Psoas muscle (tissue), 8 donors: Measurements from ENCODE around the gene PDZRN4. TPM values are rescaled to one million over a fixed set of nuclear protein-coding genes. Genes with fewer than 3 reads are reported as not detected.
"Not testable (repeated sequence)": the region's sequence is repeated elsewhere in the genome, so short reads cannot be mapped to it uniquely, and the experiment has no call there.

Experiments
- ATAC-seq, 4 donors: fragments of 200-7000 bp; cut with Tn5 transposase; one replicate each; pipeline ENCODE4 v1.9.1; 2020; ENCODE audit warnings: moderate library complexity in 3 of 4, mild to moderate bottlenecking in 2 of 4
- DNase-seq, 2 donors: peaks; one replicate each; pipeline ENCODE4 v3.0.0-alpha.2; 2020
- H3K27ac ChIP-seq: fragments of 200-600 bp; one replicate; pipeline ENCODE4 v1.8.0; 2022
- H3K27me3 ChIP-seq, 3 donors: fragments of 200-600 bp in 1 of 3; one replicate each; pipeline versions ENCODE4 v1.6.1 to v1.8.0; 2013 to 2022; ENCODE audit warnings: low read length in 2 of 3, mild to moderate bottlenecking in 2 of 3, moderate library complexity in 1 of 3; ENCODE audit not compliant: insufficient read depth in 3 of 3
- H3K36me3 ChIP-seq, 2 donors: fragments of 200-600 bp in 1 of 2; one replicate each; pipeline versions ENCODE4 v1.6.1 to v1.8.0; 2013 to 2022; ENCODE audit warnings: low read depth in 1 of 2, mild to moderate bottlenecking in 1 of 2, moderate library complexity in 1 of 2; ENCODE audit not compliant: insufficient read depth in 1 of 2
- H3K4me1 ChIP-seq: fragments of 200-600 bp; one replicate; pipeline ENCODE4 v1.8.0; 2022
- H3K4me3 ChIP-seq: fragments of 200-600 bp; one replicate; pipeline ENCODE4 v1.8.0; 2022; ENCODE audit warnings: mild to moderate bottlenecking
- H3K9me3 ChIP-seq: fragments of 200-600 bp; one replicate; pipeline ENCODE4 v1.8.0; 2022
- WGBS, 3 donors: extraction: QIAGEN DNeasy Blood & Tissue Kit; methylation state at CpG; one replicate each; pipeline versions ENCODE4 v1.1.6 to v1.1.7; 2013; 5-methylcytosine and 5-hydroxymethylcytosine counted together
- intact Hi-C, 2 donors: fragments of 100-400 bp; cut with DNase I; formaldehyde crosslinking; loops; one replicate each; pipeline versions ENCODE4 v1.11.0 to v1.14.2; 2022
- polyA plus RNA-seq, 3 donors: library from polyadenylated mRNA; stranded (reverse); fragments of 200-250 nt; gene quantifications; one replicate each; pipeline ENCODE4 v1.2.3, GENCODE V29; 2013
- total RNA-seq, 4 donors: library from RNA; stranded (reverse); fragmentation: NEBNext Ultra II Directional in 2 of 4; extraction: Animal tissue kit (Norgen Biotek cat#: 25700) in 2 of 4; gene quantifications; one replicate each; pipeline versions ENCODE4 v1.2.1 to v1.2.4, GENCODE V29; 2021 to 2023
- TF ChIP-seq, protein P1 (sequence below): fragments of 200-600 bp; IDR thresholded peaks from one replicate; pipeline ENCODE4 v1.8.0; 2022; ENCODE audit warnings: antibody characterized with exemption
- donor health status: healthy with polysubstance abuse.
- donor health status: DM: no; HTN: no; CAD: no; lungs with moderate emphysema.
- donor health status: Bipolar disorder and iron deficiency.
- donor health status: healthy.
- donor health status: DM: yes; HTN: yes; CAD: no.
- donor health status: DM: no; HTN: no; CAD: no.
- donor health status: DM: no; HTN: no; CAD: no.
- donor health status: DM: yes; HTN: yes; CAD: no.

The PDZRN4 gene
- total and polyA plus RNA-seq, 7 donors: 0.11 to 0.39 (median 0.20) TPM; not detected in 1

DNA sequence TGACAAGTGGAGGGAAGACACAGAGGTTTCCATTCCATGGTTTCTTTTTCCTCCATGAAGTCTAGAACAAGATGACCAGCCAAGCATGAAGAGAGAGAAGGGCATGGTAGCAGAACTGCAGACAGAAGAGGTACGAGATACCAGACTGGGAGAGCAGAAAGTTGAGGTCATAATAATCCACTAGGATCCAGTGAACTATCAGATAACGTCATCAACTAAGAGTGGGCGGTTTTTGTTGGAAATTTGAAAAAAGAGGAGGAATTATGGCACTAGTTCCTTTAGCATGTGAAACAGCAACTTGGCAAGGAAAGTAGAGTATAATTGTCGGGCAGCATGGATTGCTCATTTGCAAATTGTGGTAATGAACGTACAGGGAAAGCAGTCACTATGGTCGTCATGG is 357.6 kb downstream of the PDZRN4 start:
- Histone ChIP-seq H3K4me1 (no peaks in the 10 kb centered on the region), H3K27ac (no peak overlapping the region), H3K36me3 (no peaks in the 10 kb centered on the region), H3K4me3 (no peak overlapping the region), H3K9me3 (no peaks in the 10 kb centered on the region), H3K27me3 (no peaks in the 10 kb centered on the region)
- 75 to 84% (median 81%) methylated on average over 6 of the region's 6 CpGs for WGBS, 3 donors
- TF ChIP-seq, protein P1, sequence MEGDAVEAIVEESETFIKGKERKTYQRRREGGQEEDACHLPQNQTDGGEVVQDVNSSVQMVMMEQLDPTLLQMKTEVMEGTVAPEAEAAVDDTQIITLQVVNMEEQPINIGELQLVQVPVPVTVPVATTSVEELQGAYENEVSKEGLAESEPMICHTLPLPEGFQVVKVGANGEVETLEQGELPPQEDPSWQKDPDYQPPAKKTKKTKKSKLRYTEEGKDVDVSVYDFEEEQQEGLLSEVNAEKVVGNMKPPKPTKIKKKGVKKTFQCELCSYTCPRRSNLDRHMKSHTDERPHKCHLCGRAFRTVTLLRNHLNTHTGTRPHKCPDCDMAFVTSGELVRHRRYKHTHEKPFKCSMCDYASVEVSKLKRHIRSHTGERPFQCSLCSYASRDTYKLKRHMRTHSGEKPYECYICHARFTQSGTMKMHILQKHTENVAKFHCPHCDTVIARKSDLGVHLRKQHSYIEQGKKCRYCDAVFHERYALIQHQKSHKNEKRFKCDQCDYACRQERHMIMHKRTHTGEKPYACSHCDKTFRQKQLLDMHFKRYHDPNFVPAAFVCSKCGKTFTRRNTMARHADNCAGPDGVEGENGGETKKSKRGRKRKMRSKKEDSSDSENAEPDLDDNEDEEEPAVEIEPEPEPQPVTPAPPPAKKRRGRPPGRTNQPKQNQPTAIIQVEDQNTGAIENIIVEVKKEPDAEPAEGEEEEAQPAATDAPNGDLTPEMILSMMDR: no peak
- intact Hi-C loops: no loop called here
- ATAC-seq (no peak), DNase-seq (no peak)

DNA sequence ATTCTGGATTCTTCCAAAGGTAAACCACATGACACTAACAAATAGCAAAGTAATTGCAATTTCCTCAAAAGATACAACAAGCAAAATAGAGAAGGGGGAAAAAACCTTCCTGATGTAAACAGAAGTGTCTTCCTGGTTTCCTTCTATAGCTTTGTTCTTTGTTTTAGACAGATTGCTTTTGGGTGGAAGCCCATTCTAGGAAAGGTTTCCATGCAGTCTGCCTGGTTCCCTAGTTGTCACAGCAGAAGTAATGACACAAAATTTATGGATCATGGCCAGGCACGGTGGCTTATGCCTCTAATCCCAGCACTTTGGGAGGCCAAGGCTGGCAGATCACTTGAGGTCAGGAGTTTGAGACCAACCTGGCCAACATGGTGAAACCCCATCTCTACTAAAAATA is 359.0 kb downstream of the PDZRN4 start:
- H3K4me1 ChIP-seq, DNase-seq, ATAC-seq, H3K36me3 ChIP-seq, H3K4me3 ChIP-seq, H3K9me3 ChIP-seq, H3K27ac ChIP-seq, H3K27me3 ChIP-seq, intact Hi-C loops: not testable (repeated sequence)
- 6 to 10% (median 10%) methylated on average over 1 of the region's 1 CpG for WGBS, 3 donors

DNA sequence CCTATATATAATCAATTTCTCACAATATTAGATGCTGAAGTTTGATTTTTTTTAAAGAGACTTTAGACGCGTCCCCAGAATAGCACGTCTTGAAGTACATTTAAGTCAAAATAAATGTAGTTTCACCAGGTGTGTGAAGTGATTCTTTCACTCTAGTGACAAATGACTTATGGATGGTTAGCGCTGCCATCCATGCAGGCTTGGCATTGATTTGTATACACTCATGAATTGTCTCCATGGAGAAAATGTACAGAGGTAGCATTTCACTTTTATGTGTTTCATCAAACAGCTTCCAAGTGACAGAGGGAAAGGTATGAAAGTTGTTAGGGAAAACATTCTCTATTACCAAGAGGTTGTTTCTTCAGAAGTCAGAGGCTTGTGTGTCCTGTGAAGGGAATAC is 360.8 kb downstream of the PDZRN4 start:
- H3K9me3 ChIP-seq: no peaks in the 10 kb centered on the region
- no peak overlapping the region for H3K27ac ChIP-seq
- no peak for DNase-seq
- intact Hi-C loops: no loop called here
- no peaks in the 10 kb centered on the region for H3K36me3 ChIP-seq
- no peak for ATAC-seq
- no peaks in the 10 kb centered on the region for H3K27me3 ChIP-seq
- no peaks in the 10 kb centered on the region for H3K4me1 ChIP-seq
- WGBS, 3 donors: 86 to 92% (median 87%) methylated on average over 4 of the region's 4 CpGs
- TF ChIP-seq, protein P1: no peak
- H3K4me3 ChIP-seq: no peak overlapping the region

DNA sequence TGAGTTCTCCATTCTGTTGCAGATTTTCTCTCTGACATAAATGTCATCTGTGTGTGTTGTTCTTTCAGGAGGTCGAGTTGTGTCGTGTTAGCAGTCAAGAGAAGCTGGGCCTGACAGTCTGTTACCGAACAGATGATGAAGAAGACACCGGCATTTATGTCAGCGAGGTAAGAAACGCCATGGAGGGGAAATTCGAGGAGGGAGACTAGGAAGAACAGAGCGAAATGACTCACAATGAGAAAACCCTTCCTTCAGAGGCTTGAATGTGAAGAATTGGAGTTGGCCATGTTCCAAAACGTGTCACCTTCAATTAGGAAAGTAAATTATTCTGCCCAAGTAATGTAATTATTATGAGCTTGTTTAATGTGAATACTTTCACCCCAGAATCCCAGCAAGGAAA is 364.5 kb downstream of the PDZRN4 start:
- Histone ChIP-seq H3K9me3 (no peaks in the 10 kb centered on the region), H3K27me3 (no peaks in the 10 kb centered on the region), H3K4me3 (no peak overlapping the region), H3K36me3 (no peaks in the 10 kb centered on the region), H3K4me1 (no peaks in the 10 kb centered on the region), H3K27ac (no peak overlapping the region)
- intact Hi-C loops: no loop called here
- ATAC-seq (no peak), DNase-seq (no peak)
- 50 to 54% (median 53%) methylated on average over 9 of the region's 9 CpGs for WGBS, 3 donors
- TF ChIP-seq, protein P1: no peak

DNA sequence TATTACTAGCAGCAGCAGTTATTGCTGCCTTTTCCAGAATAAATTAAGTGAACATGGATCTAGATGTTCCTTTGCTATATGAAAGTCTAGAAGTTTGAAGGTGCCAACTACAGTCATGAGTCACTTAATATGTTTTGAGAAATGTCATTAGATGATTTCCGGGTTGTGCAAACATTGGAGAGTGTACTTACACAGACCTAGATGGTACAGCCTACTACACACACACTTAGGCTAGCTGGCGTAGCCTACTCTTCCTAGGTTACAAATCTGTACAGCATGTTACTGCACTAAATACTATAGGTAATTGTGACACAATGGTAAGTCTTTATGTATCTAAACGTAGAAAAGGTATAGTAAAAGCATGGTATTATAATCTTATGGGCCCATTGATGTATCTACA is 368.1 kb downstream of the PDZRN4 start:
- ATAC-seq (no peak), DNase-seq (no peak)
- no peaks in the 10 kb centered on the region for H3K27me3 ChIP-seq
- H3K36me3 ChIP-seq: no peaks in the 10 kb centered on the region
- H3K4me1 ChIP-seq: no peaks in the 10 kb centered on the region
- intact Hi-C loops: no loop called here
- no peaks in the 10 kb centered on the region for H3K9me3 ChIP-seq
- no peak overlapping the region for H3K4me3 ChIP-seq
- no peak overlapping the region for H3K27ac ChIP-seq
- WGBS, 3 donors: 93 to 95% (median 94%) methylated on average over 3 of the region's 3 CpGs
- TF ChIP-seq, protein P1: no peak
